HG03103 (cell line): ENCODE data around the gene TPM3.

ENCODE experiments used
- ATAC-seq: cut with Tn5 transposase; IDR thresholded peaks from one replicate; pipeline ENCODE4 v1.9.1; 2021; ENCODE audit warnings: low read depth; ENCODE audit not compliant: unreplicated experiment

Gene TPM3

DNA sequence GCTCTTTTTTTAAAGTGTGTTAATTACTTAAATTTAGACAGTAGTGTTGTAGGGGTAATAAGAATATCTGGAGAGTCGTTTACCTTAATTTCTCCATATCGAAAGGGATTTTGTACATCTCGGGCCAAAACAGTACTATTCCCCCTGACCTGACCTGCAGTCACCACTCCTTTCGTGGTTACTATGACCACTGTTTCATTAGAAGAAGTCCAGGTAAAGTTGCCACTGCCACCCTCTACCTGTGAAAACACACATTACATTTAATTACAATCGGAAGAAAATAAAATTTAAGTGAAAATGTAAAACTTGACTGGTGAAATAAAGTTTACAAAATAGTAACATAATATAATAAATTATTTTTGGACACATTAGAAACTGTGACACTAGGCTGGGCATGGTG, 74.3 kb downstream of the TPM3 start:
- no peak for ATAC-seq

DNA sequence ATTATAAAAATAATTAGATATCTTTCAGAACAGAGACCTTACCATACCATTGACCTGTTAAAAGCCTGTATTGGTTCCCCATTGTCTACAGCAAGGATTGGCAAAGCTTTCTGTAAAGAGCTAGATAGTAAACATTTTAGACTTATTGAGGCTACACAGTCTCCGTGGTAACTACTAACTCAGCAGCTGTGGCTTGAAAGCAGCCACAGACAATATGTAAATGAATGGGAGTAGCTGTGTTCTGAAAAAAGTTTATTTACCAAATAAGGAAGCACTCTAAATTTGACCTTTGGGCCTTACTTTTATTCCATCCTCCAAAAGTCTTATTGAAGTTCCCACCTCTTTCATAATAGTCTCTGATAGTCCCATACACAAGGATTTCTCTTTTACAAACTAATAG, 76.7 kb downstream of the TPM3 start:
- ATAC-seq = no peak
